CD4-positive, alpha-beta T cell treated with Interleukin-17A for 4 hours (primary cell): ENCODE data around the gene METTL8.

Experiments
- DNase-seq: peaks from one replicate; pipeline ENCODE4 v3.0.0-alpha.2; 2020; ENCODE audit warnings: mixed read lengths

The METTL8 gene

DNA sequence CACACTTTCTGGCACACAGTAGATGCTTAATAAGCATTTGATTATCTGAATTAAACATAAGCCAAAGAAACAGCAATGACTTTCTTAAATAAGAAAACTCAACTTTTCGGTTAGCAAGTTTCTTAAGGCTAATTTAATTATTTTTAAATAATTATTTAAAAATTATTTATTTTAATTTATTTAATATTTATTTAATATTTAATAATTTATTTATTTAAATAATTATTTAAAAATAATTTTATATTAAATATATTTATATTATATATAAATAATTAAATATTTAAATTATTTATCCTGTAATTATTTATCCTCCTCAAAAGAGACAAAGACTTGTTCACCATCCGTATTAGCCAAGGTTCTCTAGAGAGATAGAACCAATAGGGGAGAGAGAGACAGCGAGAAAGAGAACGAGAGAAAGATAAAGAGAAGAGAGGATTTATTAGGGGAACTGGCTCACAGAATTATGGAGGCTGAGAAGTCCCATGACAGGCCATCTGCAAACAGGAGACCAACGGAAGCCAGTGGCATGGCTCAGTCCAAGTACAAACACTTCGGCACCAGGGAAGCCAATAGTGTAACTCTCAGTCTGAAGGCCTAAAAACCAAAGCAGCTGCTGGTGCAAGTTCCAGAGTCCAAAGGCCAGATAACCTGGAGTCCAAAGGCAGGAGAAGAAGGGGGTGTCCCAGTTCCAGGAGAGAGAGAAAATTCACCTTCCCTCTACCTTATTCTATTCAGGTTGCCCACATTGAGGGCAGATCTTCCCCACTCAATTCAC, 125.3 kb downstream of the METTL8 start:
- no peak for DNase-seq

GRCh38 chr2:171307560-171307959, 126.2 kb downstream of the METTL8 start:
- DNase-seq: no peak

- DNase-seq: no peak
These were observed 135.8 kb downstream of the METTL8 start for GRCh38 chr2:171297956-171298355.

DNA sequence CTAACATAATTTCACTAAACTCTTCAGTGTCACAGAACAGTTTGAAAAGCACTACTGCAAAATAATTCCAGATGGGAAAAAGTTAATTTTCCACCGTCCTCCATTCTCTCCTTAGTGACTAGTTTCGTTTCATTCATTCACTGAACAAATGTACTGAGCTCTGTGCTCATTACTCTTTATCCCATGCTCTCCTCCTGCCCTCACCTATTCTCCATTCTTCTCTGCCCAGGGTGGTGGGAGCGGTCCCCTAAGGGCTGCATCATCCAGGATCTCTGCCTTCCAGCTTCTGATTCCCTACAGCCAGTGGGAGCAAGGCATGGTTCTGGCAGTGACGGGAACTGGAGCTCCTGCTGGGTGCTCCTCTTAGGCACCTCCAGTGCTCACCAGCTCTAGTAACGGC, 139.2 kb downstream of the METTL8 start:
- no peak for DNase-seq

DNA sequence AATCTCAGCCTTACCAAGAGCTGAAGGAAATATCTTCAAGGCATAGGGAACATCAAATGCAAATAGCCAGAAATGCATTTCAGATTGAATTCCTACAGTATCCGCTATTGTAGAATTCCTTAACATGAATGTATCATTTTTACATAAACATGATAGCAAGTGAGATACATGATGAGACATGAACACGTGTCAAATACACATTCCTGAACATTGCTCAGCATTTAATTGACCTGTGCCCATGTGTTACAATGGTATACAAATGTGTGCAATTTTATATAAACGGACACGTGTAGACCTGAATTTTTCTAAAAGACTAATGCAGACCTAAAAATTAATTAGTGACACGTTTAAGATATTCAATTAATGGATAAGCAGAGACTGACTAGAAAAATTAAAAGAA, 140.1 kb downstream of the METTL8 start:
- no peak for DNase-seq

GRCh38 chr2:171289991-171290390, 143.8 kb downstream of the METTL8 start:
- no peak for DNase-seq

DNA sequence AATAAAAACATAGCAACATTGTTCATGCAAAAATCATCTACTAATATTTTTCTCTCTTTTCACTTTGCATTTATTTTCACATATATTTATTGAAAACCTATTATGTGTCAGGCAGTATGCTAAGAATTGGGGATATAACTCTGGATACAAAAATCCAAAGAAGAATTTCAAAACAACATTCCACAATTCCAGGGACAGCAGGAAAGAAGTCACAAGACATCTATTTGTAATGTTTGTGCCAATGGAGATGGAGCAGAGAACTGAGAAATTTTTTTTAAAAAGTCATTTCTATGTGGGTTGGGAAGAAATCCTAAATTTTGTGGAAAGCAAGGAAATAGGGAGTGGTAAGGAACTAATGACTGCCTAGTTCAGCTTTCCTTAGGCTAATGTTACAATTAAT, 144.5 kb downstream of the METTL8 start:
- no peak for DNase-seq

- no peak for DNase-seq
These were observed 146.2 kb downstream of the METTL8 start for GRCh38 chr2:171287611-171288010.

DNA sequence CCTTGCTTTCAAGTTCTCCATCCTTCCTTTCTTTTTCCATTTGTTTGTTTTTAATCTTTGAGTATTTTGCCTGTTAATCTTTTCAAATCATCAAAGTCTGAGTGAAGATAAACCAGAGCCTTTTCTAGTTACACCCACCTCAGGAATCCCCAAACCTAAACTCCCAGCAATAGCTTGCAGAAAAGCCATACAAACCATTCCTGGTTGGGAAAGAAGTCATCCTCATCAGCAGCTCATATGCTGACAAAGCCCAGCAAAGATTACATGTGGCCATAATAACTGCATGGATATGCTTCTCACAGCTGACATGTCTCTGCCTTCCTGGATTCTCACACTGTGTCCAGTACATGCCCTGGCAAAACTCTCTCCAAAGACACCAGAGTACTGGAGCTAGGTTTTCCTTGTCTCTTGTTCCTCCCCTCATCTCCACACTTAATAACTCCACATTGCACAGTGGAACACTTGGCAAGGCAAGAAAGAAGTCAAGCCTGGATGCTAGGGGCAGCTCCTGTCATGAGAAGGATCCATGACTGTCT, 146.7 kb downstream of the METTL8 start:
- no peak for DNase-seq

- DNase-seq: no peak
These were observed 152.7 kb downstream of the METTL8 start for GRCh38 chr2:171281110-171281509.

DNA sequence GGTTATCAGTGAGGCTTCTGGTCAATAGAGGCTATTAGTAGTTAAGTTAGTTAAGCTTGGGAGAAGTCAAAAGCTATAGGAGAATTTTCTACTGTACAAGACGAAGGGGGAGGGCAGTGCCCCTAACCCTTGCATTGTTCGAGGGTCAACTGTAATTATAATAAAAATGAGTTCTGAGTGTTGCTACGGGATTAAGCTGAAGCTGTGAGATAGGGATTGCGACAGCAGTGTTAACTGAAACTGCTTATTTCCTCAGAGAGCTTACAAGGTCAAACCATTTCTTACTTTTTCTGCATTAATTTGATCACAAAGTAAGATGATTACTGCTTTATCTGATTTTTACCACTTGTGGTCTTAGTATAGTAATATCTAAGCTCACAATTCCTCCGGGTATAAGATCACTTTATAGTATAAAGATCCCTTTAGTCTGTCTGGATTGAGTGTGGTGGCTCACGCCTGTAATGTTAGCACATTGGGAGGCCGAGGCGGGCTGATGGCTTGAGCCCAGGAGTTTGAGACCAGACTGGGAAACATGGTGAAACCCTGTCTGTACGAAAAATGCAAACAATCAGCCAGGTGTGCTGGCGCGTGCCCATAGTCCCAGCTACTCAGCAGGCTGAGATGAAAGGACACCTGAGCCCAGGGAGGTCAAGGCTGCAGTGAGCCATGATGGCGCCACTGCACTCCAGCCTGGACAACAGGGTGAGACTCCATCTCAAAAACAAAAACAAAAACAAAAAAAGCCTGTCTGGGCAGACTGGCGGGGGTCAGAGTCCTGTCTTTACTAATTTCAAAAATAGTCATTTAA, 153.6 kb downstream of the METTL8 start:
- no peak for DNase-seq

GRCh38 chr2:171274757-171275156, 159.0 kb downstream of the METTL8 start:
- no peak for DNase-seq

DNA sequence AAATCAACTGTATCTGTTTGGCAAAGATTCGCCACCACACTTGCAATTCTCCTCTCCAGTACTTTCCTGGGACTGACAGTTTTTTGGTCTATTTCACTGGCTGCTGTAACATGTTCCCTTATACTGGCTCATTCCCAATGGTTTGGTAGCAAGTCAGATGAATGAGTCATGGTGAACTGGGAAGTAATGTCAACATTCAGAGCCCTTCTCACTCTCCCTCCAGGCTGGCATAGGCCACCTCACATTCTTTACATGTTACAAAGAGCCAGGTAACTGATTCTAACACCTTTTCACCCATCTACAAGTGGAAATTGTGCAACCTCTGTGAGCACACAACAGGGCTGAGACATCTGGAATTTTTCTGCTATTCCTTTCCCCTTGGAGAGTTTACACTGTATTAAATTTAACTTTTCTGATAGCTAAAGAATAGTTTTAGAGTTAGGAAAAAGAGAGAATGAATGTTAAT, 161.8 kb downstream of the METTL8 start:
- DNase-seq: no peak

DNA sequence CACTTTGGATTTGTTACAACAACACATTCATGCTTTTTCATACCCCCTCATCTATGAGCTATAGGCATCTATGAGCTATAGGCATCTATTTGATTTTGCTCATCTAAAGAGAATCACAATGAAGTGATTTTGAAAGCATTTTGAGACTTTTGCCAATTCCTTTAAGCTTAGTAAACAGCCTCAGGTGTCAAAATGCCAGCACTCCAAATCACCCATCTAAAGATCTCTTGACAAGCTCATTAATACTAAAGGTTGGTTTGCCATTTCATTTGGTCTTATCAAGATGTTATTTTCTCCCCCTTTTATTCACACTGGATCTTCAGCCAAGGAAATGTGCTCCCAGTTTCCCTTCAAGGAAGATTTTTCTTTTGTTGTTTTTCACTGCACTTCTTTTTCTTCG, 162.4 kb downstream of the METTL8 start:
- DNase-seq: no peak

DNA sequence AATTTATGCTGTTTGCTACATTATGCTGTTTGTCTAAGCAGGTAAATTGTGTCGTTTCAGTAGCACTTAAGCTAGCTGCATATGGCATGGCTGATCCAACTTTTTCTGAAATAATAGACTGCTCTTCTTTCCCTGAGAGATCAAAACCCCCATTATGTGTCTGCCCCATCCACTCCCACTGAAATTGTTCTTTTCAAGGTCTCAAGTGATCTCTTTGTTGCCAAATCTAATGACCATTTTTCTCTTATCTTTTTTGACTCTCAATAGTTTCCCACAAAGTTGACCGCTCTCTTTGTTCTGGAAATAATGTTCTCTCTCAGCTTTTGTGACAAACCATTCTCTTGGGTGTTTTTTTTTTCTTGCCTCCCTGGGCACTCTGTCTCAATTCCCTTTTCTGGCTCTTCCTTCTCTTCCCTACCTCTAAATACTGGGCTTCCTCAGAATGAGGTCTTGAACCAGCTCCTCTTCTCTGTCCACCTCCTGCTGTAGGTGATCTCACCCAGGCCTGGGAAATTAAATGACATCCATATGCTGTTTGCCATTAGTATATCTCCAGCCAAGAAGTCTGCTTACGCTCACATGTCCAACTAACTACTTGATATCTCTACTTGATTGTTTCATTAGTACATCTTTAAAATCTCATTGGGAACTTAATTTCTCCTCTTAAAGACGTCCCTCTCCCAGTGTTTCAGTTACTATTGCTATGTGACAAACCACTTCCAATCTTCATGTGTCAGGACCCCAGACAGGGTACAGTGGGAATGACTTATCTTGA, 165.7 kb downstream of the METTL8 start:
- no peak for DNase-seq
